ENCODE measurements around the gene MEF2D.

The MEF2D gene

GRCh38 chr1:156440654-156441437 is 59.7 kb downstream of the MEF2D start (continued):
- TF ChIP-seq, protein P1, sequence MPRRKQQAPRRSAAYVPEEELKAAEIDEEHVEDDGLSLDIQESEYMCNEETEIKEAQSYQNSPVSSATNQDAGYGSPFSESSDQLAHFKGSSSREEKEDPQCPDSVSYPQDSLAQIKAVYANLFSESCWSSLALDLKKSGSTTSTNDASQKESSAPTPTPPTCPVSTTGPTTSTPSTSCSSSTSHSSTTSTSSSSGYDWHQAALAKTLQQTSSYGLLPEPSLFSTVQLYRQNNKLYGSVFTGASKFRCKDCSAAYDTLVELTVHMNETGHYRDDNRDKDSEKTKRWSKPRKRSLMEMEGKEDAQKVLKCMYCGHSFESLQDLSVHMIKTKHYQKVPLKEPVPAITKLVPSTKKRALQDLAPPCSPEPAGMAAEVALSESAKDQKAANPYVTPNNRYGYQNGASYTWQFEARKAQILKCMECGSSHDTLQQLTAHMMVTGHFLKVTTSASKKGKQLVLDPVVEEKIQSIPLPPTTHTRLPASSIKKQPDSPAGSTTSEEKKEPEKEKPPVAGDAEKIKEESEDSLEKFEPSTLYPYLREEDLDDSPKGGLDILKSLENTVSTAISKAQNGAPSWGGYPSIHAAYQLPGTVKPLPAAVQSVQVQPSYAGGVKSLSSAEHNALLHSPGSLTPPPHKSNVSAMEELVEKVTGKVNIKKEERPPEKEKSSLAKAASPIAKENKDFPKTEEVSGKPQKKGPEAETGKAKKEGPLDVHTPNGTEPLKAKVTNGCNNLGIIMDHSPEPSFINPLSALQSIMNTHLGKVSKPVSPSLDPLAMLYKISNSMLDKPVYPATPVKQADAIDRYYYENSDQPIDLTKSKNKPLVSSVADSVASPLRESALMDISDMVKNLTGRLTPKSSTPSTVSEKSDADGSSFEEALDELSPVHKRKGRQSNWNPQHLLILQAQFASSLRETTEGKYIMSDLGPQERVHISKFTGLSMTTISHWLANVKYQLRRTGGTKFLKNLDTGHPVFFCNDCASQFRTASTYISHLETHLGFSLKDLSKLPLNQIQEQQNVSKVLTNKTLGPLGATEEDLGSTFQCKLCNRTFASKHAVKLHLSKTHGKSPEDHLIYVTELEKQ (tag by site-specific recombination; IDR thresholded peaks at IDR 0.05; ENCODE audit: borderline replicate concordance), result no peak
- TF ChIP-seq TCF7L2 (IDR thresholded peaks at IDR 0.05; ENCODE audit: borderline replicate concordance, low read depth, low read length), result no peak

DNA sequence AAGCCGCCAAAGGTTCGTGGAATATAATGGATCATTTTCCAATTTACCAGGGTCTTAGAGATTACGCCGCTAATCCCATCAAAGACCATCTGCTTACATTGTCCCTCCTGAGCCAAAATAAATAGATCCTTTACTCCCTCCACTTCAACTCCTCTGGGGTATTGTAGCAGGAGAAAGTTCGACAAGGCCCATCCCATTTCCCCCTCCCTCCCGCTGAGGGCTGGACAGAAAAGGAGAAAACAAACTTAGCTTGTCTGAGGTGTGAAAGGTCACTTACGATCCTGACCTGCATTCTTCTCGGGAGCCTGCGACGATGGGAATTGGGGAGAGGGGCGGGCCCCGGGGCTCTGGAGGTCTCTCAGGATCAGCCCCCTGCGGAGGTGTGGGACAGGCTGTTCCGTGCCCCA is 60.8 kb downstream of the MEF2D start:
- Histone ChIP-seq H3K4me1 (ENCODE audit: control insufficient read depth, insufficient read depth, low read length) (peaks cover 3% of the 10 kb centered on the region; the same call in 1 of the 2 replicates), H3K36me3 (ENCODE audit: control insufficient read depth in 2 of 2, insufficient read depth in 1 of 2, low read length in 2 of 2) (no peaks in the 10 kb centered on the region), H3K27ac (ENCODE audit: extremely low read depth, low read depth, low read length) (no peak overlapping the region), H3K4me3 (ENCODE audit: low read depth, low read length) (no peak overlapping the region), H3K9me3 (ENCODE audit: control insufficient read depth, insufficient read depth, low read depth, low read length) (no peaks in the 10 kb centered on the region)
- ChIA-PET POLR2A (no interaction called here), CTCF (interaction anchor here (0.6 to 5.4 kb wide), 4 partner anchors 17 to 1139 kb away, joined by 3 to 110 read pairs (median 4); no protein-coding TSS in a partner anchor)
- no peak for TF ChIP-seq SP7 (tag by site-specific recombination; IDR thresholded peaks at IDR 0.05)
- peak; percentile 78 for TF ChIP-seq ZNF341 (tag by site-specific recombination; IDR thresholded peaks at IDR 0.05; ENCODE audit: low read depth)
- TF ChIP-seq ZNF558 (tag by site-specific recombination; IDR thresholded peaks at IDR 0.05), result no peak
- 0 out of 2 replicates have a peak, but pooled peaks have one; percentile 26 for TF ChIP-seq TCF7L2 (IDR thresholded peaks at IDR 0.05; ENCODE audit: borderline replicate concordance, low read depth, low read length)

DNA sequence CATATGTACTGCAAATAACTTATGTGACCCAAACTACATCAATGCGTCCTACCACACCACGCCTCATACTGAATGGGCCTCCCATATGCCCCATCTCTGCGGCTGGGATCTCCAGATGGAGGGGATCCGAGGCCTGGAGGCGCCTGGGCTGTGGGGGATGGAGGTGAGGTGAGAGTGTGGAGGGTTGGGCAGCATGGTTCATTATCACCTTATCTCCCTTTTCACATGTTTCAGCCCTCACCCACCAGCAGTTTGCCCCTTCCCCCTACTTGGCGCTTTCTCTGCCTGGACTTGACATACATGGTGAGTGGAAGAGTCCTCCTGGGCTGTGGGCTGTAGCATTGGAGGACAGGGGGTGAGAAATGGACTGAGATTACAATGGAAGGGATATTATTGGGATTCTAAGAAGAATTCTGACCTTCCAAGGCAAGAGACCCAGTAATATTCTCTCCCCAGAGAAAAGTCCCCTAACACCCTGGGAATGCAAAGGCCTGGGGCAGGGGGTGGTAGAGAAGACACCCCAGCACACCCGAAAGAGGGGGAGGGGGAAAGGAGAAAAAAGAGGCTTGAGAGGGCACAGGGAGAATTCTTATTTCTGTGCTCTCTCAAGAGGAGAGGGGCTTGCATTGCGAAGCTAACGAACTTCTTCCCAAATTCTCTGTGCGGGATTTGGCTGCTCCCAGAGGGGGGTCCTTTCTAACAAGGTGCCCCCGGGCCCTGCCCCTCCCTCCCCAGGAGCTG is 61.4 kb downstream of the MEF2D start:
- Histone ChIP-seq H3K27ac (ENCODE audit: extremely low read depth, low read depth, low read length) (no peak overlapping the region), H3K36me3 (ENCODE audit: control insufficient read depth in 2 of 2, insufficient read depth in 1 of 2, low read length in 2 of 2) (no peaks in the 10 kb centered on the region), H3K4me3 (ENCODE audit: low read depth, low read length) (no peak overlapping the region), H3K9me3 (ENCODE audit: control insufficient read depth, insufficient read depth, low read depth, low read length) (no peaks in the 10 kb centered on the region), H3K4me1 (ENCODE audit: control insufficient read depth, insufficient read depth, low read length) (peaks cover 3% of the 10 kb centered on the region; the same call in 1 of the 2 replicates)
- ChIA-PET POLR2A (no interaction called here), CTCF (interaction anchor here (0.6 to 5.4 kb wide), 3 partner anchors 19 to 1138 kb away, joined by 4 to 110 read pairs (median 5); no protein-coding TSS in a partner anchor)
- TF ChIP-seq ZNF555 (tag by site-specific recombination; conservative IDR thresholded peaks at IDR 0.05) (no peak), PRDM10 (tag by site-specific recombination; IDR thresholded peaks at IDR 0.05) (0 out of 2 replicates have a peak, but pooled peaks have one; percentile 11)

GRCh38 chr1:156438278-156438987 is 62.1 kb downstream of the MEF2D start:
- TF ChIP-seq, protein P2, sequence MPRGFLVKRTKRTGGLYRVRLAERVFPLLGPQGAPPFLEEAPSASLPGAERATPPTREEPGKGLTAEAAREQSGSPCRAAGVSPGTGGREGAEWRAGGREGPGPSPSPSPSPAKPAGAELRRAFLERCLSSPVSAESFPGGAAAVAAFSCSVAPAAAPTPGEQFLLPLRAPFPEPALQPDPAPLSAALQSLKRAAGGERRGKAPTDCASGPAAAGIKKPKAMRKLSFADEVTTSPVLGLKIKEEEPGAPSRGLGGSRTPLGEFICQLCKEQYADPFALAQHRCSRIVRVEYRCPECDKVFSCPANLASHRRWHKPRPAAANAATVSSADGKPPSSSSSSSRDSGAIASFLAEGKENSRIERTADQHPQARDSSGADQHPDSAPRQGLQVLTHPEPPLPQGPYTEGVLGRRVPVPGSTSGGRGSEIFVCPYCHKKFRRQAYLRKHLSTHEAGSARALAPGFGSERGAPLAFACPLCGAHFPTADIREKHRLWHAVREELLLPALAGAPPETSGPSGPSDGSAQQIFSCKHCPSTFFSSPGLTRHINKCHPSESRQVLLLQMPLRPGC (tag by site-specific recombination; IDR thresholded peaks at IDR 0.05), result no peak
- TF ChIP-seq ZNF19 (tag by site-specific recombination; IDR thresholded peaks at IDR 0.05; ENCODE audit: low read depth) (no peak), ZNF548 (tag by site-specific recombination; IDR thresholded peaks at IDR 0.05) (no peak), ZNF239 (tag by site-specific recombination; IDR thresholded peaks at IDR 0.05) (no peak)
- H3K27ac ChIP-seq (ENCODE audit: extremely low read depth, low read depth, low read length), result no peak overlapping the region
- POLR2A ChIA-PET, result no interaction called here
- H3K9me3 ChIP-seq (ENCODE audit: control insufficient read depth, insufficient read depth, low read depth, low read length), result no peaks in the 10 kb centered on the region
- H3K36me3 ChIP-seq (ENCODE audit: control insufficient read depth in 2 of 2, insufficient read depth in 1 of 2, low read length in 2 of 2), result no peaks in the 10 kb centered on the region
- CTCF ChIA-PET, result no interaction called here
- no peak overlapping the region for H3K4me3 ChIP-seq (ENCODE audit: low read depth, low read length)
- H3K4me1 ChIP-seq (ENCODE audit: control insufficient read depth, insufficient read depth, low read length), result peaks cover 3% of the 10 kb centered on the region; the same call in 1 of the 2 replicates
